ENCODE results near the gene PFN3.
"Not testable (repeated sequence)": the region's sequence is repeated elsewhere in the genome, so short reads cannot be mapped to it uniquely, and the experiment has no call there.

The PFN3 gene

DNA sequence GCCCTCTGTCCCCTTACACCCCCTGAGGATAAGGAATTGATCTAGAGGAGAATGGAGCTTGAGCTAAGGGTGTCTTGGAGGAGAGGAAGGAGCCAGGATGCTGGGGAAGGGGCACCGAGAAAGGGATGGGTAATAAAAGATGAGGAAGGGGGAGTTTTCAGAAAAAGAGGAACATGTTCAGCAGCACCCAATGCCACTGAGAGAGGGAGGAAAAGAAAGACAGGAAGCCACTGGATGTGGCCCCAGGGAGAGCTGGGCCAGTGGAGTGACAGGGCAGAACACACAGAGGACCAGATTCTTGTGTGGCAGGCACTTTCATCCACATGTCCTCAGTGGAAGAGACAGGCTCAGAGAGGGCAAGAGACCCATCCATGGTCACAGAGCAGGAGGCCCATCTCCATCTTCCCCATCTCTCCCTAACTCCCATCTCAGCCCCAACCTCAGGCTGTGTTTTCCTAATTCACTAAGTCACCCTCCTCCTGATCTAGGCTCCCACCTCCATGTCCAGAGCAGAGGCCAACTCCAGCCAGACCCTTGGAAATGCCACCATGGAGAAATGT lies 7.2 kb downstream of the PFN3 start:
- DNase-seq: no peak

GRCh38 chr5:177392765-177393164 lies 7.7 kb downstream of the PFN3 start:
- no peak for DNase-seq

DNA sequence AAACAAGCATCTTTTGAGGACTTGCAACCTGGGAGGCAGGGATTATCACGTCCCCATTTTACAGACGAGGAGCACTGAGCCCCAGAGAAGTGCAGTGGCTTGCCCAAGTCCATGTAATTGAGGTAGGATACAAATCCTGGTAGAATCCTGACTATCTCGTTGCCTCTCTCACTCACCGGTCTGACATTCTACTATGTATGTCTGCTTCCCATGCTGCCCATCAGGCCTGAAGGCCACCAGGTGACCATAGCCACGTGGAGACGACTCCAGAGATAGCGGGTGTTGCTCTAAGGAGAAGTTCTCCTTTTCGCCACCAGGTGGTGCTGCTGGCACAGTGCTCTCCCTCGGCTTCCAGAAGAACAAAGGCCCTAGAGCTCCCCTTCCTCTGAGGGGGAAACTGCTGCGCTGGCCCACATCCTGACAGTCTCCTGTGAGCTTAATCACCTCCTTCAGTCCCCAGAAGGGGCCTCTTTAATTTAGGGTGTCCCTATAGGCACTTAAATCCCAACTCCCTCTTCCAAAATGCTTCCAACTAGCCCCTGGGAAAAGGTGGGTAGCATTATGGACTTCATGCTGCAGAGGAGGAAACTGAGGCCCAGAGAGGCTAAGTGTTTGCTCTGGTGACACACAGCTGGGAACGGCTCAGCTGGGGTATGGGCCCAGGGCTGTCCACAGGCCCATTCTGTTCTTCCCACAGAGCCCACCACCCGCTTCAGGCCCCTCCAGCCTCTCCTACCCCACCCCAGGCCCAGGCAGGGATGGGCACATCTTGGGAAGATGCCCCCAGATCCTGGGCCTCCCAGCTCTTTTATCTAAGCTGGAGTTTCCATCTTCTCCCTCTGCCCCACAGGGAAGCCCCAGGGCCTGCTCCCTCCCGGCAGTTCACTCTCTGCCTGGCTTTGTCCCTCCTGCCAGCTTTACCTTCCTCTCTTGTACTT lies 9.8 kb downstream of the PFN3 start:
- DNase-seq: peak; percentile 53 to 81

- DNase-seq: no peak
These were observed 11.0 kb downstream of the PFN3 start for GRCh38 chr5:177389241-177390169.

- peak in 1 of 2 experiments; percentile 23 for DNase-seq
These were observed 11.9 kb downstream of the PFN3 start for GRCh38 chr5:177388521-177389052.

DNA sequence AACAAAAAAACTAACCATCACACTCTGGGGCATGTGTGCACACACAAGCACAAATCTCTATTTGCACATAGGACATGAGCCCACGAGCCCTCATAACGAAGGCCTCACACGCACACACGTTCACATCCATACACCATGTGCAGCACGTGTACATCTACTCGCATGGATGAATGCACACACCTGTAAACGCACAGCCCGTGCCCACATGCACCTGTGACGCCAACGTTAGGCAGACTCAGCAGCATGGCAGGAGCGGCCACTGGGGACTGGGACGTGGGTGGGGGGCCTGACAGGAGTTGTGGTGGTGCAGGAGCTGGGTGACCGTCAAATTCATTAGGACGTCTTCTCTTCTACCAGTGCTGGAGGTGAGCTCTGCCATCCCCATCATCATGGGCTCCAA lies 13.1 kb downstream of the PFN3 start:
- peak in 1 of 2 experiments; percentile 24 for DNase-seq

DNA sequence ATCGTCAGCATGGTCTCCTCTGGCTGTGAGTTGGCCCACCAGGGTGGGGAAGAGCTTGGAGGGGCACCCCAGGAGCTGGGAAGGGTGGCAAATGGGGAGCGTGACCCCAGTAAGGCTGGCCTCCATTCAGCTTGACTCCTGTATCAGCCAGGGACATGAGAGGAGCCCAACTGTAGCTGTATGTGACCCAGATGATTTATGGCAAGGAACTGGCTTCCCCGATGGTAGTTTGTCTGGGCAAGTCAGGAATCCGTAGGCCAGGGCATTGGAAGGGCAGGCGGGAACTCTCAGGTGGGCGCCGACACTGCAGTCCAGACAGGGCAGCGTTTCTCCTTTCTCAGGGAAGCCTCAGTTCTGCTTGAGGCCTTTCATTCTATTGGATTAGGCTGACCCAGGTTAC lies 13.9 kb downstream of the PFN3 start:
- DNase-seq: no peak

DNA sequence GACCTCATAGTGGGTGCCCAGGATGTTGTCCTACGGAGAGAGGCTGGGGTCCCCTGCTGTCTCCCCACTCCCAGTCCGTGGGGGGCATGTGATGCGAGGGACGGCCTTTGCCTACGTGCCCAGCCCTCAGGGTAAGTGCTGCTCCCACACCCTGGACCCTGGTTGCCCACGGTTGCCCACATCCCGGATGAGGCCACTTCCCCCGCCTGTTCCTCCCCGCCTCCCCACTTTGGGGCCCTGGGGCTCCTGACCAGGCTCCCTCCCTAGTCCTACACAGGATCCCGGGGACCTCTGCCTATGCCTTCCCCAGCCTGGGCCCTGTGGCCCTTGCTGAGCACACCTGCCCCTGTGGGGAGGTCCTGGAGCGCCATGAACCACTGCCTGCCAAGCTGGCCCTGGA lies 14.7 kb downstream of the PFN3 start:
- no peak for DNase-seq

GRCh38 chr5:177384134-177384533 lies 16.3 kb downstream of the PFN3 start, which contains the start of gene SLC34A1:
Gene SLC34A1, plus strand, starts transcription at chr5:177384434. Its CDS starts 1,308 bp downstream, at chr5:177385742.
- DNase-seq: no peak

GRCh38 chr5:177383181-177383580 lies 17.3 kb downstream of the PFN3 start:
- DNase-seq: no peak

- DNase-seq: no peak
These were observed 17.9 kb downstream of the PFN3 start for GRCh38 chr5:177382423-177383029.

- DNase-seq: no peak
These were observed 19.7 kb downstream of the PFN3 start for GRCh38 chr5:177380805-177381126.

GRCh38 chr5:177378884-177379883 lies 21.3 kb downstream of the PFN3 start:
- no peak for DNase-seq

DNA sequence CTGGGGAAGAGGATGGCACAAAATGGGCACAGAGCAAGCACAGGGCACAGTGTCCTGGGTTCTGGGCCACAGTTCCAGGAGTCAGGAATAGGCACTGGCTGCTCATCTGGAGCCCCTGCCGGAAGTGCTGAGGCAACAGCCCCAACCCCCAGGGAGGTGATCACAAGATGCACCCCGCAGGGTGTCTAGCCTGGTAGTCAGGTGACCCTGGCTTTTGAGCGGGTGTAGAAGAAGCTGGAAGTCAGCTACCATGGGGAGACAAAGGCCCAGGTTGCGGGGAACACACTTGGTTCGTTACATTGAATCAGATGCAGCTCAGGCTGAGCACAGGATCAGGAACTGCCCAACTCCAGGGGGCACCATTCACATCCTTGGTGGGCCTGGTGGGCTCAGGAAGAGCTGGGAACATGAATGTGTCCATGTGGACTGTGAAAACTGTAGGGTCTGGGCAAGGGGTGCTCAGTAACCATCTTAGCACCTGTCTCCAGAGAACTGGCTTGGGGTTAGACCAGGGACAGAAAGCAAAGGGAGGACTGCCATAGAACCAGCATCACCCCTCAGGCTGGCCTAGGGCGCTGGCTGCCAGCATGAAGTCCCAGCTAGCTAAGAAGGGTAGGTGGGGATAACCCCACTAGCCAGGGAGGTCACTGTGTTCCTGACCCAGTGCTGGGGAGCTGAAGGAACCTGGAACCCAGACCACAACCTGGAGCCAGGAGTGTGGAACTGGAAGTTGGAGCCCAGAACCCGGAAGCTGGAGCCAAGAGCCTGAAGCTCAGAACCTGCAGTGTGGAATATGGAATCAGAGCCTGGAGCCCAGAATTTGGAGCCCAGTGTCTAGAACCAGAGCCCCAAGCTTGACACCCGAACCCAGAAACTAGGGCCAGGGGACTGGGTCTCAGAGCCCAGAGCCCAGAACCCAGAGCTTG lies 22.3 kb downstream of the PFN3 start:
- DNase-seq: no peak

DNA sequence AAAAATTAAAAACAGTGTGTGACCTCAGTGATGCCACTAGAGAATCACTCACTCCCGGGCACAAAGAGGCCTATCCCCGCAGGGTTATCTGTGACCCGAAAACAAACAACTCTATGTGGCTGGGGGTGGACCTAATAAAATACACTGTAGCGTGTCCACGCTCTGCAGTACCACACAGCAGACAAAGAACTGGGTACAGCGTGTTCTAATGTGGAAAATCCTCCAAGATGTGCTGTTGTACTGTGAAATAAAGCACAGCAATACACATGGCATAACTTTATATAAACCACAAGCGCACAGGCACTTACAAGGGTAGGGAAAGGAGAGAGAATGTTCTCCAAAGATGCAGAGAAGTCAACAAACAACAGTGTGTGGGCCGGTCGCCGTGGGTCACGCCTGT lies 24.4 kb downstream of the PFN3 start:
- no peak for DNase-seq

DNA sequence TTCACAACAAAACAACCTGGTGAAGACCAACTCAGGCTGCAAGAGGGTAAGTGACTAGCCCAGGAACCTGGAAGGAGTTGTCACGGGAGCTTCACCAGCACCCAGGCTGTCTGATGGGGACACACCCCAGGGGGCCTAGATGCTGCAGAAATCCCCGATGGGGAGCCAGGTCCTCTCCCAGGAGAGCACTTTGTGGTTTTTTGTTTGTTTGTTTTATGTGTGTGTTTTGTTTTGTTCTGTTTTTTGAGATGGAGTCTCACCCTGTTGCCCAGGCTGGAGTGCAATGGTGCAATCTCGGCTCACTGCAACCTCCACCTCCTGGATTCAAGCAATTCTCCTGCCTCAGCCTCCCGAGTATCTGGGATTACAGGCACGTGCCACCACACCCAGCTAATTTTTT lies 24.9 kb downstream of the PFN3 start:
- not testable (repeated sequence) for DNase-seq

DNA sequence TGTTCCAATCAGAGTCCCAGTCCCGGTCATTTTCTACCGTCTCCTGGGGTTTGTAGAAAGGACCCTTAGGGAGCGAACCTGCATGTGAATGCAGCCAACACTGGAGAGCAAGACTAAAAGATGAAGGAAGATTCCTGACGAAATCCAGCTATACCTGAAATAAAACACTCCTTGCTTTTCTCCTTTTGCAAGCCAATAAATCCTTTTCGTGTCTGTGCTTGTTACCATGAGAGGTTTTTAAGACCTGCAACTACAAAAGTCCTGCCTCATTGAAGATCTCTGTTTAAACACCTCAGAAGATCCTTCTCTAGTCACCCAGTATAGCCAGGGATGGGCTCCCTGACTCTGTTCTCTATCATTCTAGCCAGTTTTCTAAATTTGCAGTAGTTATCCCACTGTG lies 26.2 kb downstream of the PFN3 start:
- no peak for DNase-seq

DNA sequence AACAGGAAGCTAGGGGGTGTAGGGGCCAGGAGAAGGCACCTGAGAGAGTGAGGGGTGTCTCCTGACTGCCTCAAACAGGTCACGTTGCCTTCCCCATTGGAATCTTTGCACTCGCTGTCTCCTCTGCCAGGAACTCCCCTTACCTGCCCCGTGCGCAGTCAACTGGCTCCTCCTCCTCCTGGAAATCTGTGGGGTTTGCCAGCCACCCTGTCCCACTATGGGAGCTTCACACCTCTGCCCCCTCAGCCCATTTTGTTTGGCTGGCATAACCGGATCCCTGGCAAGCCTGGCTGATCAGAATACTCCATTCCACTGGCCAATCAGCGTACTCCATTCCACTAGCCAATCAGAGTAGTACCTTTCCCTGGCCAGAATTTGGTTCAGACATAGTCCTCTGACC lies 26.7 kb downstream of the PFN3 start:
- DNase-seq: no peak

- no peak for DNase-seq
These were observed 27.6 kb downstream of the PFN3 start for GRCh38 chr5:177372910-177373309.

All from NCI-H526 (cell line).